Ishikawa (cell line): ENCODE results near the gene ACYP1.

ENCODE experiments used
- CEBPB ChIP-seq: IDR thresholded peaks from 2 replicates; pipeline ENCODE4 v1.6.1; 2012
- CREB1 ChIP-seq: IDR thresholded peaks from 2 replicates; pipeline ENCODE4 v1.6.1; 2012; ENCODE audit warnings: low read depth
- EP300 ChIP-seq: IDR thresholded peaks from 2 replicates; pipeline ENCODE4 v1.6.1; 2012; ENCODE audit warnings: borderline replicate concordance
- NFIC ChIP-seq: IDR thresholded peaks from 2 replicates; pipeline ENCODE4 v1.6.1; 2012
- RAD21 ChIP-seq: IDR thresholded peaks from 2 replicates; pipeline ENCODE4 v1.6.1; 2012; ENCODE audit warnings: low read depth
- YY1 ChIP-seq: IDR thresholded peaks from 2 replicates; pipeline ENCODE4 v1.6.1; 2012; ENCODE audit warnings: low read depth
- ZBTB7A ChIP-seq: IDR thresholded peaks from 2 replicates; pipeline ENCODE4 v1.6.1; 2012; ENCODE audit warnings: low read depth
- TF ChIP-seq, protein P1 (sequence below): IDR thresholded peaks from 2 replicates; pipeline ENCODE4 v1.6.1; 2012
- TF ChIP-seq, protein P2 (sequence below): IDR thresholded peaks from 2 replicates; pipeline ENCODE4 v1.6.1; 2012; ENCODE audit warnings: low read depth, mild to moderate bottlenecking

DNA sequence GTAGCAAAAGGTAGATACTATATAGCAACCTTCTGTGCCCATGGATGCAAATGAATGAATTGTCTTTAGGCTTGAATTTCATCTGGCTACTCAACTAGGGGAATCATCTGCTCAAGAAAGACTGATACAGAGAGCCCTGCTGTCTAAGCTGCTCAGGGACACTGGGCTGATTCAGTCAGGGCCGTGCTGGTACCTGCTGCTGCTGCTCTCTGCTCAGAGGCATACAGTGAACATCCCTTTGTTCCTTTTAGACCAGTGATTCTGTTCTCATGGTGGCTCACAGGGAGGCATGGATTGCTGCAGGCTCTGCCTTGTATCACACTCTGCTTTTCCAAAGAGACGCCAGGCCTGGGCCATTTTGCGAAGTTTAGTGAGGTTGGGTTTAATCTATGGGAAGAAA is 47.0 kb downstream of the ACYP1 start:
- TF ChIP-seq, protein P1, sequence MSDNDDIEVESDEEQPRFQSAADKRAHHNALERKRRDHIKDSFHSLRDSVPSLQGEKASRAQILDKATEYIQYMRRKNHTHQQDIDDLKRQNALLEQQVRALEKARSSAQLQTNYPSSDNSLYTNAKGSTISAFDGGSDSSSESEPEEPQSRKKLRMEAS: no peak
- no peak for TF ChIP-seq CEBPB
- no peak for TF ChIP-seq RAD21
- TF ChIP-seq ZBTB7A: no peak
- no peak for TF ChIP-seq YY1
- no peak for TF ChIP-seq CREB1
- TF ChIP-seq, protein P2, sequence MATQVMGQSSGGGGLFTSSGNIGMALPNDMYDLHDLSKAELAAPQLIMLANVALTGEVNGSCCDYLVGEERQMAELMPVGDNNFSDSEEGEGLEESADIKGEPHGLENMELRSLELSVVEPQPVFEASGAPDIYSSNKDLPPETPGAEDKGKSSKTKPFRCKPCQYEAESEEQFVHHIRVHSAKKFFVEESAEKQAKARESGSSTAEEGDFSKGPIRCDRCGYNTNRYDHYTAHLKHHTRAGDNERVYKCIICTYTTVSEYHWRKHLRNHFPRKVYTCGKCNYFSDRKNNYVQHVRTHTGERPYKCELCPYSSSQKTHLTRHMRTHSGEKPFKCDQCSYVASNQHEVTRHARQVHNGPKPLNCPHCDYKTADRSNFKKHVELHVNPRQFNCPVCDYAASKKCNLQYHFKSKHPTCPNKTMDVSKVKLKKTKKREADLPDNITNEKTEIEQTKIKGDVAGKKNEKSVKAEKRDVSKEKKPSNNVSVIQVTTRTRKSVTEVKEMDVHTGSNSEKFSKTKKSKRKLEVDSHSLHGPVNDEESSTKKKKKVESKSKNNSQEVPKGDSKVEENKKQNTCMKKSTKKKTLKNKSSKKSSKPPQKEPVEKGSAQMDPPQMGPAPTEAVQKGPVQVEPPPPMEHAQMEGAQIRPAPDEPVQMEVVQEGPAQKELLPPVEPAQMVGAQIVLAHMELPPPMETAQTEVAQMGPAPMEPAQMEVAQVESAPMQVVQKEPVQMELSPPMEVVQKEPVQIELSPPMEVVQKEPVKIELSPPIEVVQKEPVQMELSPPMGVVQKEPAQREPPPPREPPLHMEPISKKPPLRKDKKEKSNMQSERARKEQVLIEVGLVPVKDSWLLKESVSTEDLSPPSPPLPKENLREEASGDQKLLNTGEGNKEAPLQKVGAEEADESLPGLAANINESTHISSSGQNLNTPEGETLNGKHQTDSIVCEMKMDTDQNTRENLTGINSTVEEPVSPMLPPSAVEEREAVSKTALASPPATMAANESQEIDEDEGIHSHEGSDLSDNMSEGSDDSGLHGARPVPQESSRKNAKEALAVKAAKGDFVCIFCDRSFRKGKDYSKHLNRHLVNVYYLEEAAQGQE: no peak
- no peak for TF ChIP-seq EP300
- no peak for TF ChIP-seq NFIC
